Stimulated activated naive CD8-positive, alpha-beta T cell treated with anti-CD3 and anti-CD28 coated beads, Interleukin-15, Interleukin-2, amounts not matched to agents 100 U/mL and 50 U/mL, for 24 hours (primary cell): ENCODE results near the gene OR52N4.
A peak's percentile ranks its signal among the peaks of the same experiment; 100 is the strongest.
"Not testable (repeated sequence)": the region's sequence is repeated elsewhere in the genome, so short reads cannot be mapped to it uniquely, and the experiment has no call there.

ENCODE experiments used
- ATAC-seq: fragments of 150-1000 bp; cut with Tn5 transposase; one replicate; pipeline ENCODE4 v1.10.0; 2021
- DNase-seq: peaks from one replicate; pipeline ENCODE4 v3.0.0; 2021

OR52N4 gene

DNA sequence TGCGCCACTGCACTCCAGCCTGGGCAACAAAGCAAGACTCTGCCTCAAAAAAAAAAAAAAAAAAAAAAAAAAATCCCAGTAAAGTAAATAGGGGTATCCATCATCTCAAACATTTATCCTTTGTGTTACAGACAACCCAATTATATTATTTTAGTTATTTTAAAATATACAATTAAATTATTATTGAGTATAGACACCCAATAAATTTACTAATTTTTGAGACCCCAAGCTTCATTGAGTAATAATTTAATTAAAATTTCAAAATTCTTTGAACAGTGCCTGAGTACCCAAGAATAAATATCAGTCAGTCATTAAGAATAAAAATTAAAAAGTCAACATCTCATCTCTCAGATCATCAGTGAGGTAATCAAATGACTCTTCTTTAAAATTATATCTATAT lies at the start of gene OR52N4:
TSS of gene OR52N4 (plus strand) at position 301 of the 400 bp plus-strand sequence. CDS start 498 bp downstream, outside the sequence.
- ATAC-seq, result no peak
- no peak for DNase-seq

DNA sequence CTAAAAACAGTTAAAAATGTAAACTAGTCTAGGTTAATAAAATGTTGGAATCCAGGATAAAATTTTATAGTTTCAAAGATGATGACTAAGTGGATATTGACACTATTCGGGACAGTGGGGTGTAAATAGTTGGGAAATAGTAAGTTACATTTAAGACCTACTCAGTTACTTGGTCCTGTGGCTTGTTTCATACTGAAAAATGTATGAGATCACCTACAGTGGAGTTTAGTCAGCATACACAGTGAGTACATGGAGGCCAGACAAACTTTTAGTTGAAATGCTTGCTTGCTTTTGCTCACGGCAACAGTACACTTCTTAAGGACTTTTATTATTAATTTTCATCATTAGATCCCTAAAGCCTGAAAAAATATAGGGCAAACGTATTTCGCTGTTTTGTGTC lies 48.4 kb upstream of the OR52N4 start:
- DNase-seq, result no peak
- no peak for ATAC-seq

DNA sequence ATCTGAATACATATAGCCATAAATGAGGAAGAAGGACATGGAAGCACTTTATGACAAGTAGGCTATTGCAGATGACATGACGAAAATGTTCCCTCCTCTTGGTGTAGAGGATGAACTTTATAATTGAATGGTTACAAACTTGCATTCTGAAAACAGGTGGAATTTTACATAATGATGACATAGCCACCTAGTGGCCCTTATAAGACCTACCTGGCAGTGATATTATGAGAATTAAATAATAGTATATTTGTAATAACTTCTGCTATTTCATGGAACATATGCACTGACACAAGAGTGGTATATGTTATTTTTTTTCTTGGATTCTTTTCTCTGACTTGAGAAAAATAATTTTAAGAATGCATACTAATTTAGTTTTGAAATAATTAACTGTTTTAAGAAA lies 41.5 kb upstream of the OR52N4 start:
- ATAC-seq (peak; percentile 32), DNase-seq (no peak)

DNA sequence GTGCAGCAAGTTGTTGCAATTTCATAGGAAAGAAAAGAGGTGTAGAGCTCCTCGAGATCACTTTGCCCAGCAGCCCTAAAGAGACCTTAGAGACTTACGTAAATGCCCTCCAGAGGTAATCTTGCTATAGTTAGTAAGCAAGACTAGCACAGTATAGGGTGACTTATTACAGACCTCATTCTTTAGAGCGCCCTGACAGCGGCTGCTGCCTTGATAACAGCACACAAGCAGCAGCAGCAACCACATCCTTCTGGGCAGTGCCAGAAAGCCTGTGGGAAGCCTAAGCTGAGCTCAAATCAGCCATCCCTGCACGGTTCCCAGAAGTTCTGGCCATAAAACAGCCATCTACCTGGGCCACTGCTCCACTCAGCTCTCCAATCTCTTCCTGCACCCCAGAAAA lies 40.3 kb upstream of the OR52N4 start:
- DNase-seq (no peak), ATAC-seq (no peak)

DNA sequence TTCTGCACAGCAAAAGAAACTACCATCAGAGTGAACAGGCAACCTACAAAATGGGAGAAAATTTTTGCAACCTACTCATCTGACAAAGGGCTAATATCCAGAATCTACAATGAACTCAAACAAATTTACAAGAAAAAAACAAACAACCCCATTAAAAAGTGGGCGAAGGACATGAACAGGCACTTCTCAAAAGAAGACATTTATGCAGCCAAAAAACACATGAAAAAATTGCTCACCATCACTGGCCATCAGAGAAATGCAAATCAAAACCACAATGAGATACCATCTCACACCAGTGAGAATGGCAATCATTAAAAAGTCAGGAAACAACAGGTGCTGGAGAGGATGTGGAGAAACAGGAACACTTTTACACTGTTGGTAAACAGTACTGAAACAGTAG lies 37.5 kb upstream of the OR52N4 start:
- not testable (repeated sequence) for ATAC-seq, DNase-seq

DNA sequence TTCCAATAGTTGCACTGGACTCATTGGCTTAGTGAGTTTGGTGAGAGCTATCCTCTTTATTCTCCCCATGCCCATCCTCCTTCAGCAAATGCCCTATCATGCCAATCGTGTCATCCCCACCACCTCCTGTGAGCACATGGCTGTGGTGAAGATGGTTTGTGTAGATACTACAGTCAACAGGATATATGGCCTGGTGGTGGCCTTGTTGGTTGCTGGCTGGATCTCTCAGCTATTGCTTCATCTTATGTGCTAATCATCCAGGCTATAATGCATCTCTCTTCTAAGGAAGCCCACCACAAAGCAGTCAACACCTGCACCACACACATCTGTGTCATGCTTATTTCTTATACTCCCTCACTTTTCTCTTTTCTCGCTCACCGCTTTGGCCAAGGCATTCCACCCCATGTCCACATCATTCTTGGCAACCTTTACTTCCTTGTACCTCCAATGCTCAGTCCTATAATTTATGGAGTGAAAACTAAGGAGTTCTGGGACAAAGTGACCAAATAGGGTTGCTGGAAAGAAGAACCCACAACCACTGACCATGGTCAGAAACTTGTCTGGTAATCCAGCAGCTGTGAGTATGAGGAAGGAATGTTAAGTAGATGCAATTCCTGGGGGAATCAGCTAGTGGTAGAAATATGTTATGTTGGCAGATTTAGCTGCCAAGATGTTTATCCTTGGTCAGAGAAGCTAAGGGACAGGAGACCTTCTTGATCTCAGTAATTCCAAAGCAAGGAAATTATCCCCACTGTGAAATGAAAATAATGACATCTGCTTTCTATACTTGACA lies 34.1 kb upstream of the OR52N4 start:
- no peak for DNase-seq
- ATAC-seq, result no peak

DNA sequence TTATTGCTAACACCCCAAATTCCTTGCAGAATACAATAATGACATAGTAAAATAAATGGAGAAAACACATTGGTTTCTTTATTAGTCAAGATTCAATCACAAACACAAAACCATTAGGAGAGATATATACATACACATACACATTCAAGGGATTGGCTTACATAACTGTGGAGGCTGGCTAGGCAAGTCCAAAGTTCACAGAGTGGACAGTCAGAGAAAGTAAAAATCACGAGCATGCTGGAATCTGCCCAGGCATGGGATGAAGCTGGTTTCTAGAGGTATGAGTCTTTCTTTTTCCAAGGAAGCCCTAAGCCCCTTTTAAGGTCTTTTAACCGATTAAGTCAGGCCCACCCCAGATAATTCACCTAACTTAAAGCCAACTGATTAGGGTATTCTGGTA lies 31.4 kb upstream of the OR52N4 start:
- no peak for ATAC-seq
- no peak for DNase-seq

DNA sequence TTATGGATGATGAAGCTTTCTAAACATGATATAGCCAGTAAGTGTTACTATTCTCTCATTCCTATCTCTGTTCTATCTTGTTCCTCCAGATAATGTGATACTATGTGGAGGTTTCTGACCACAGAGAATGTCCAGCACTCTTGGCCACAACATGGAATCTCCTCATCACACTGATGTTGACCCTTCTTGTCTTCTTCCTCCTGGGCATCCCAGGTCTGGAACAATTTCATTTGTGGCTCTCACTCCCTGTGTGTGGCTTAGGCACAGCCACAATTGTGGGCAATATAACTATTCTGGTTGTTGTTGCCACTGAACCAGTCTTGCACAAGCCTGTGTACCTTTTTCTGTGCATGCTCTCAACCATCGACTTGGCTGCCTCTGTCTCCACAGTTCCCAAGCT lies 27.7 kb upstream of the OR52N4 start:
- DNase-seq (no peak), ATAC-seq (no peak)

DNA sequence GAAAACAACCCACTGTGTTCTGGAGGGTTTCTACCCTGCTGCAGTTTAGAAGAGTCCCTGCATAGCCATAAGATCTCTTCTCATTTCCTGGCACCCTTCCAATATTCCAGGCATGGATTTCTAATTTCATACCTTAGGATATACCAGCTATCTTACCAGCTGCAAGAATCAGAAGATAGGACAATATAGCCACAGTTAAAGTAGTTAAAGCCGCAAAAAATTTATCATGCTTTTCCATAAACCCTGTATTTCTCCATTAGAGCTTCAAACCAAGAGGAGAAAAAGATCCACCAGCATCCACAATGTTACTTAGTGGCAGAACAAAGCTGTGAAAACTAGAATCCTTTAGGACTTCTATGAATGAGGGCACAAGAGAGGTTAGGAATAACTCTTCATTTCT lies 26.4 kb upstream of the OR52N4 start:
- ATAC-seq, result no peak
- no peak for DNase-seq

DNA sequence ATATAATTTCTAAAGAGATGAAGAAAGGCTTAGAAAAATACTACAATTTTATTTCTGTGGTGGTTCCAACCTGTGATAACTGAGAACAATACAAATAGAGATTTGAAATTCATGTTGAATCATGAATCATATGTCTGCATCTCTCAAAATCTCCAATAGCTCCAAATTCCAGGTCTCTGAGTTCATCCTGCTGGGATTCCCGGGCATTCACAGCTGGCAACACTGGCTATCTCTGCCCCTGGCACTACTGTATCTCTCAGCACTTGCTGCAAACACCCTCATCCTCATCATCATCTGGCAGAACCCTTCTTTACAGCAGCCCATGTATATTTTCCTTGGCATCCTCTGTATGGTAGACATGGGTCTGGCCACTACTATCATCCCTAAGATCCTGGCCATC lies 17.6 kb upstream of the OR52N4 start, which contains the start of gene OR56B1:
TSS of gene OR56B1 (plus strand) at position 53 of the 400 bp plus-strand sequence. CDS start at position 122, 69 bp downstream.
- no peak for ATAC-seq
- DNase-seq, result no peak

DNA sequence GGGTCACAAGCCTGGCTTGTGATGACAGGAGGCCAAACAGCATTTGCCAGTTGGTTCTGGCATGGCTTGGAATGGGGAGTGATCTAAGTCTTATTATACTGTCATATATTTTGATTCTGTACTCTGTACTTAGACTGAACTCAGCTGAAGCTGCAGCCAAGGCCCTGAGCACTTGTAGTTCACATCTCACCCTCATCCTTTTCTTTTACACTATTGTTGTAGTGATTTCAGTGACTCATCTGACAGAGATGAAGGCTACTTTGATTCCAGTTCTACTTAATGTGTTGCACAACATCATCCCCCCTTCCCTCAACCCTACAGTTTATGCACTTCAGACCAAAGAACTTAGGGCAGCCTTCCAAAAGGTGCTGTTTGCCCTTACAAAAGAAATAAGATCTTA lies 17.0 kb upstream of the OR52N4 start:
- no peak for ATAC-seq

DNA sequence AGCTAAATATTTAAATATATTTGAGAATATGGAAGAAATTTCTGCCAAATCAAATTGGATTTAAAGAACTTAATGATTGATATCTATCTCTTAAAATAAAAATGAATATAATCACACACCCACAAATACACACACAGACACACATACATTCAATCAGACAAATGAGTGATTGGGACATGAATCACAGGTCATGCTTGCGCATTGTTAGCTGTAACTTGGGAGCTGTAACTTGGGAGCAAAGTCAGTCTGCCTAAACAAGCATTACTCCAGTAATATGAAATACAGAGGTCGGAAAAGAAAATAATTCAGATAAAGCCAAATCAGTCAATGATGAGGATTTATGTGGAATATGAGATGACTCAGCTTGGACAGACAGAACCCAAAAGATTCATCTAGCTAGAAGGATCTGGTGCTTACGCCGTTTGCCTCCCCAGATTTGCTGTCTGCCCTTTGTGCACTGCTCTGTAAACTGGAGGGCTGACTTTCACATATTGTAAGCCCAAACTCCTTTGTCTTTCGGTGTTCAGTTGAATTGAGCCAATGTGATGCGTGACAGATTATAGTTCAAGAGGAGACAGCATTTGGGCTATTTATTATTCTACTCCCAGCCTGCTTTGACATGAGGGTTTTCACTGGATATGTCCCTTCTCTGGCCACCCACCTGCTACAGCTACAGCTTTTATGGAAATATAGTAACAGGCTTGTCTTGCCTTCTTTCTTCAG lies 16.2 kb upstream of the OR52N4 start:
- ATAC-seq (no peak), DNase-seq (no peak)

More for the DNA sequence above, 17.0 kb upstream of the OR52N4 start:
- no peak for DNase-seq

DNA sequence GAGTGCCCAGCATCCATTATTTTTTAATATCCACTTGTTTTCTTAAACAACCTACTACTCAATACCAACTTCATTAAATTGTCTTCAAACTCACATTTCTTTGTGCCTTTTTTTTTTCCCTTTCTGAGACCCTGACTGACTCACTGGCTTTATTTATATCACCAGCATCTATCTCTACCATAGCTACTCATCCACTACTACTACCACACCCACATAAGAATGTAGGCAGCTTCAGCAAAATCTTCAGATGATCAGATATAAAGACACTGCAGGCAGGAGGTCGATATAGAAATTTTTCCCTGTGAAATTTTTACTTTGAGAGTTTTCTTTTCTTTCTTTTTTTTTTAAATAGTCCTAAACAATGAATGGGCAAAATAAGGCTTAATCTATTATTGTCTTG lies 15.6 kb upstream of the OR52N4 start:
- ATAC-seq, result no peak
- DNase-seq, result no peak

DNA sequence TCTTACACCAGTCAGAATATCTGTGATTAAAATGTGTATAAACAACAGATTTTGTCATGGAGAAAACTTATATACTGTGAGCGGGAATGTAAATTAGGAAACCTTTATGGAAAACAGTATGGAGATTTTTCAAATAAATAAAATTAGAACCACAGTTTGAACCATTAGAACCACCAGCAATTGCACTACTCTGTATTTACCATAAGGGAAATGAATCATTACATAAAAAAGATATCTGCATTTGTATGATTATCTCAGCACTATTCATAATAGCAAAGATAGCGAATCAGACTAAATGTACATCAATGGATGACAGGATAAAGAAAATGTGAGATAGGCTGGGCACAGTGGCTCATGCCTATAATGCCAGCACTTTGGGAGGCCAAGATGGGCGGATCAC lies 7.4 kb upstream of the OR52N4 start:
- ATAC-seq, result no peak
- no peak for DNase-seq

DNA sequence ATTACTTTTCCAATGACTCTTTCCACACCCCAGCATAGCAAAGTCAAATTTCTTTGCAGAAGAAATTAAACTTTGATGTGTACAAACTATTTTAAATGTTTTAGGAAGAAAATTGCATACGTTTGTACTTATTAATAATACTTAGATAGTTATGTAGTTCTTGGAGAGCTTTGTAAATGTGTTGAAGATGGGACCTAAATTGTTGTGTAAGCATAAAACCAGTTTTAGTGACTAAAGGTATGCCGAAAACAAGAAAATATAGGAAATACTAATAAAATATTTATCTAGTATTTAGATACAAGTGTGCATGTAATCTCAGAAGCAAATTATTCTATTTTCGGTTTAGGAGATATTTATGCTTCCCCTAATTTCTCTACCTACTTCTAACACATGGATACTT lies 4.2 kb upstream of the OR52N4 start:
- ATAC-seq (no peak), DNase-seq (no peak)

DNA sequence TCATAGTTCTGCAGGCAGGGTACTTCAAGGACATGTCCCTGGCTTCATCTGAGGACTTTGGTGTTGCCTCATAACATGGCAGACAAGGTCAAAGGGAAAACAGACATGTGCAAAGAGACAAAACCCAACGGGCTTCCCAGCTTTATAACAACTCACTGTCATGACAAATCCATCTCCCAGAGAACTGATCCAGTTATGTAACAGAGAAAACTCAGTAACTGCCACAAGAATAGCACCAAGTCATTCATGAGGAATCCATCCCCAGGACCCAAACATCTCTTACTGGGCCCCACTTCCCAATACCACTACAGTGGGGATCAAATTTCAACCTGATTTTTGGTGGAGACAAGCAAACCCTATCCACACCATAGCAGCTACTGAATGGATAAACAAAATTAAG lies 13.0 kb downstream of the OR52N4 start:
- no peak for DNase-seq

DNA sequence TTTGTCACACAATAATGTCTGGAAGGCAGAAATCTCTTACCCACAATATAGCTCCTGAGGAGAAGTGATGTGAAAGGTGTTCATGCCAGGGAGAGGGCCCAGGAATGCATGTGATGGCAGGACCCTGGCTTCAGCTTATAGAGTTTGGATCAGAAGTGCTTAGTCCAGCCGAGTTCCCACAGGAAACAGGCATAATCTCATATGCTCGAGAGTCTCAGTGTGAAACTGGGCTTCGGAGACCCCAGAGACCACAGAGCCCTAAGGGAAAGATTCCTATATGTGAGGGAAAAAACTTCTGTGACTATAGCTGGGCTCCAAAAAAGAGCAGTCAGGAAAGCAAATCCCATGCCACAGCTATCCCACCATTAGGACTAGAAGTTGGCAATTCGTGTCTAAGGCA lies 29.2 kb downstream of the OR52N4 start, which contains the start of gene OR52N5:
TSS of gene OR52N5 (minus strand) at position 101 of the 400 bp plus-strand sequence. CDS start 4,721 bp downstream, outside the sequence.
- no peak for ATAC-seq
- DNase-seq, result no peak

More for the DNA sequence above, 13.0 kb downstream of the OR52N4 start:
- no peak for ATAC-seq

DNA sequence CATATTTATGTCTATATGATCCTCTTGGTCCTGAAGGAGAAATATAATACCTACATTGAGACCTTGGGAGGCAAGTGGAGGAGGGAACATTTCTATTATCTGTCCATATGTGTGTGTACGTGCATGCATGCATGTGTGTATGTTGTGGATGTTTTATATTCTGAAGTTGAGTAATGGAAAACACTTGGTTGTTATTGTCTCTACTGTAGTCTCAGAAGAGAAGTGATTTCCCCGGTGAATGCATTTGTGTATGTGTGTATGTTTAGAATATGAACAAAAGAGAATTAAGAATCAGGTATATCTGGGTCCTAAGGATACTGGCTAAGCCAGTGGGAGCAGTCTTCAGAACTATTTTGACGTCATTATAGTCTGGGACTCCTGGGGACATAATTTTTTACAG lies 37.1 kb downstream of the OR52N4 start, which contains the start of gene OR52N1:
TSS of gene OR52N1 (minus strand) at position 101 of the 400 bp plus-strand sequence. CDS start 2,449 bp downstream, outside the sequence.
- DNase-seq (no peak), ATAC-seq (no peak)

DNA sequence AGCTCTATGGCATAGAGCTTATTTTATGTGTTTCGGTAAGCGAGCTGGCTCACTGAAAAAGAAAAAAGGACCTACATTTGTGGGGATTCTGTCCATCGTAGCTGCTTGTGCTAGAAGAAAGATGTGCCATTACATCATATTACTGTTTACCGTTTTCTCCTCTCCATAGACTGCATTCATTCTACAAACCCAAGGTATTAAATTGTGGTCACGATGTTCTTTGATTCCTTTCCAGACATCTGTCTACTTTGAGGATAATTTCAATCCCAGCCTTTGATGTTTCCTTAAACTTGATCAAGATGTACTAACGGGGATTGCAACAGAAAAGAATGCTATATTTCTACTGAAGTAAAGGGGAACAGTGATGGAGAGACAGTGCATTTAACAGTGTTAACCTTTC lies 42.5 kb downstream of the OR52N4 start:
- DNase-seq, result no peak
- ATAC-seq, result no peak

DNA sequence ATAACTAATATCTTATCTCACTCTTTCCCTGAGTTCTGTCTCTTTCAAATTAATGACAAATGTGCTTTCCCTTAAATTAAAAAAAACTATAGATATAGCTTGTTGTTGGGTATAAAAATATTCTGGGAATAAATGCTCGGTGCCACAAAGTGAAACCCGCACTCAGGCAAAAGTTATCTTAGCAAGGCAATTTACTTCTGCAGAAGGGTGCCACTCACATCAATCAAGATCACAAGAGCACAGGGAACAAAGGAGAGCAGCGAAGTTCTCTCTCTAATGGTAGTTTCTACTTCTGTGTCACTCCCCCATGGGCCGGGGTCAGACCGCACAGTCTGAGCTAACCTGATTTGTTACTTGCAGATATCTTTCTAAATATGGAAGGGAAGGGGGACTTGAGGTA lies 49.9 kb downstream of the OR52N4 start:
- ATAC-seq, result no peak
- DNase-seq, result no peak
